H1 (cell line): Measurements from ENCODE around the gene MTCH1.

ENCODE experiments used
- CBX5 ChIP-seq: fragments of 300-800, 300-1000 bp; sonication (generic); IDR thresholded peaks from 2 replicates; pipeline ENCODE4 v1.7.1; 2016; ENCODE audit warnings: antibody characterized with exemption, low read length, low read depth
- EZH2 ChIP-seq: fragments of 200-600 bp; sonication (generic); IDR thresholded peaks from 2 replicates; pipeline ENCODE4 v1.7.1; 2012; ENCODE audit warnings: low read depth, mild to moderate bottlenecking, moderate library complexity, low read length, inconsistent platforms; ENCODE audit not compliant: severe bottlenecking
- GTF2F1 ChIP-seq: IDR thresholded peaks from 2 replicates; pipeline ENCODE4 v1.6.1; 2012; ENCODE audit warnings: low read depth, low read length, improper control_type of control experiment, borderline replicate concordance
- JUND ChIP-seq: IDR thresholded peaks from 2 replicates; pipeline ENCODE4 v1.6.1; 2011; ENCODE audit warnings: mild to moderate bottlenecking, improper control_type of control experiment, low read length
- MAFK ChIP-seq: IDR thresholded peaks from 2 replicates; pipeline ENCODE4 v1.6.1; 2012; ENCODE audit warnings: low read depth, mild to moderate bottlenecking, improper control_type of control experiment, low read length
- POLR2A ChIP-seq, 2 experiments: IDR thresholded peaks; 1 replicate in 1 of 2; 2 replicates in 1 of 2; pipeline ENCODE4 v1.6.1; 2011; ENCODE audit warnings: low read depth in 2 of 2, low read length in 2 of 2, mild to moderate bottlenecking in 2 of 2; ENCODE audit errors: control extremely low read depth in 1 of 2
- POLR2AphosphoS5 ChIP-seq: IDR thresholded peaks from 2 replicates; pipeline ENCODE4 v1.6.1; 2011; ENCODE audit warnings: low read depth, low read length
- RNF2 ChIP-seq: fragments of 200-900, 300-1000 bp; sonication (generic); IDR thresholded peaks from 2 replicates; pipeline ENCODE4 v1.7.1; 2016; ENCODE audit warnings: borderline replicate concordance, low read depth, mild to moderate bottlenecking, antibody characterized with exemption, low read length; ENCODE audit not compliant: poor library complexity, severe bottlenecking; ENCODE audit errors: missing control alignments
- SIN3A ChIP-seq, 2 experiments: IDR thresholded peaks in 1 of 2; conservative IDR thresholded peaks in 1 of 2; 2 replicates each; pipeline ENCODE4 v1.6.1; 2011 to 2012; ENCODE audit warnings: low read length in 2 of 2, improper control_type of control experiment in 1 of 2, low read depth in 1 of 2, mild to moderate bottlenecking in 1 of 2
- TAF7 ChIP-seq: optimal IDR thresholded peaks from 2 replicates; pipeline ENCODE3; 2011; ENCODE audit warnings: low read depth, mild to moderate bottlenecking, inconsistent platforms, low read length, moderate library complexity, borderline replicate concordance
- TEAD4 ChIP-seq: IDR thresholded peaks from 2 replicates; pipeline ENCODE4 v1.6.1; 2012; ENCODE audit warnings: low read depth, low read length, inconsistent platforms, mixed read lengths
- TF ChIP-seq, protein P1 (sequence below), 3 experiments: IDR thresholded peaks; 1 replicate in 2 of 3; 2 replicates in 1 of 3; pipeline versions ENCODE4 v1.5.1 to v1.6.1; 2011; ENCODE audit warnings: low read length in 3 of 3, mild to moderate bottlenecking in 3 of 3, inconsistent platforms in 2 of 3, low read depth in 1 of 3, moderate library complexity in 1 of 3; ENCODE audit not compliant: insufficient read depth in 1 of 3; ENCODE audit errors: control extremely low read depth in 1 of 3

DNA sequence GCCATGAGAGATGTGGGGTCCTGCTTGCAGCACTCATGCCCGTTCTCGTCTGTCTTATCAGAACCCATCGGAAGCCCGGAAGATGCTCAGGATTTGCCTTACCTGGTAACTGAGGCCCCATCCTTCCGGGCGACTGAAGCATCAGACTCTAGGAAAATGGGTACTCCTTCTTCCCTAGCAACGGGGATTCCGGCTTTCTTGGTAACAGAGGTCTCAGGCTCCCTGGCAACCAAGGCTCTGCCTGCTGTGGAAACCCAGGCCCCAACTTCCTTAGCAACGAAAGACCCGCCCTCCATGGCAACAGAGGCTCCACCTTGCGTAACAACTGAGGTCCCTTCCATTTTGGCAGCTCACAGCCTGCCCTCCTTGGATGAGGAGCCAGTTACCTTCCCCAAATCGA, 23.1 kb downstream of the MTCH1 start:
- TF ChIP-seq JUND (no peak), POLR2AphosphoS5 (no peak), TAF7 (no peak), SIN3A (conservative IDR thresholded peaks at IDR 0.05 in 1 of 2, IDR thresholded peaks at IDR 0.05 in 1 of 2; ENCODE audit: low read depth in 1 of 2, low read length in 2 of 2) (peak in 1 of 2 experiments; percentile 87; a peak in 2 of 4 replicates), RNF2 (no peak), GTF2F1 (no peak), MAFK (no peak), CBX5 (no peak), POLR2A (IDR thresholded peaks at IDR 0.05; ENCODE audit: control extremely low read depth in 1 of 2, low read depth in 2 of 2, low read length in 2 of 2) (no peak), EZH2 (no peak), TEAD4 (0 out of 2 replicates have a peak, but pooled peaks have one; percentile 3)
- TF ChIP-seq, protein P1, sequence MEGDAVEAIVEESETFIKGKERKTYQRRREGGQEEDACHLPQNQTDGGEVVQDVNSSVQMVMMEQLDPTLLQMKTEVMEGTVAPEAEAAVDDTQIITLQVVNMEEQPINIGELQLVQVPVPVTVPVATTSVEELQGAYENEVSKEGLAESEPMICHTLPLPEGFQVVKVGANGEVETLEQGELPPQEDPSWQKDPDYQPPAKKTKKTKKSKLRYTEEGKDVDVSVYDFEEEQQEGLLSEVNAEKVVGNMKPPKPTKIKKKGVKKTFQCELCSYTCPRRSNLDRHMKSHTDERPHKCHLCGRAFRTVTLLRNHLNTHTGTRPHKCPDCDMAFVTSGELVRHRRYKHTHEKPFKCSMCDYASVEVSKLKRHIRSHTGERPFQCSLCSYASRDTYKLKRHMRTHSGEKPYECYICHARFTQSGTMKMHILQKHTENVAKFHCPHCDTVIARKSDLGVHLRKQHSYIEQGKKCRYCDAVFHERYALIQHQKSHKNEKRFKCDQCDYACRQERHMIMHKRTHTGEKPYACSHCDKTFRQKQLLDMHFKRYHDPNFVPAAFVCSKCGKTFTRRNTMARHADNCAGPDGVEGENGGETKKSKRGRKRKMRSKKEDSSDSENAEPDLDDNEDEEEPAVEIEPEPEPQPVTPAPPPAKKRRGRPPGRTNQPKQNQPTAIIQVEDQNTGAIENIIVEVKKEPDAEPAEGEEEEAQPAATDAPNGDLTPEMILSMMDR (IDR thresholded peaks at IDR 0.05; ENCODE audit: control extremely low read depth in 1 of 3, insufficient read depth in 1 of 3, low read depth in 1 of 3, low read length in 3 of 3), result no peak
